Measurements from ENCODE around the gene GNAT1. TPM values are rescaled to one million over a fixed set of nuclear protein-coding genes. Genes with fewer than 3 reads are reported as not detected.
A peak's percentile ranks its signal among the peaks of the same experiment; 100 is the strongest.

Gene GNAT1
- total and polyA plus RNA-seq, 2 of the 13 experiments (the other 11 are each of a cell fraction or from before 2014, with no cell fraction given): 0.15 TPM; not detected in 1

- TF ChIP-seq ZNF318 (CRISPR knock-in tag; IDR thresholded peaks at IDR 0.05) (no peak), TGIF2 (CRISPR knock-in tag; IDR thresholded peaks at IDR 0.05) (no peak), XRCC5 (optimal IDR thresholded peaks at IDR 0.05; ENCODE audit: low read length) (no peak), NFKB2 (CRISPR knock-in tag; IDR thresholded peaks at IDR 0.05; ENCODE audit: borderline replicate concordance) (0 out of 2 replicates have a peak, but pooled peaks have one; percentile 45), CHD4 (IDR thresholded peaks at IDR 0.05; ENCODE audit: borderline replicate concordance, low read length) (no peak), ZNF276 (CRISPR knock-in tag; IDR thresholded peaks at IDR 0.05; ENCODE audit: low read depth) (0 out of 2 replicates have a peak, but pooled peaks have one; percentile 5), AKAP8 (CRISPR knock-in tag; IDR thresholded peaks at IDR 0.05) (no peak), ZNF773 (CRISPR knock-in tag; IDR thresholded peaks at IDR 0.05; ENCODE audit: borderline replicate concordance) (no peak), KDM6A (CRISPR knock-in tag; IDR thresholded peaks at IDR 0.05; ENCODE audit: low read depth) (no peak), ZKSCAN1 (IDR thresholded peaks at IDR 0.05; ENCODE audit: low read length) (no peak), RCOR2 (CRISPR knock-in tag; IDR thresholded peaks at IDR 0.05) (no peak), PHB2 (IDR thresholded peaks at IDR 0.05; ENCODE audit: partially characterized antibody) (no peak), LBX2 (CRISPR knock-in tag; IDR thresholded peaks at IDR 0.05; ENCODE audit: borderline replicate concordance) (no peak), ZNF549 (CRISPR knock-in tag; IDR thresholded peaks at IDR 0.05) (no peak), TAF1 (CRISPR knock-in tag; IDR thresholded peaks at IDR 0.05) (no peak), ZNF317 (CRISPR knock-in tag; IDR thresholded peaks at IDR 0.05) (no peak), KLF12 (CRISPR knock-in tag; IDR thresholded peaks at IDR 0.05; ENCODE audit: borderline replicate concordance) (no peak), ZNF12 (CRISPR knock-in tag; IDR thresholded peaks at IDR 0.05) (no peak)
These were observed 20.7 kb upstream of the GNAT1 start (continued) for GRCh38 chr3:50170689-50171088.

Data from HepG2 (cell line).